22Rv1 (cell line): ENCODE results near the gene CD300E.

ENCODE experiments used
- ZFX ChIP-seq: fragments of 450-650 bp; IDR thresholded peaks from 2 replicates; pipeline ENCODE4 v1.6.1; 2017; ENCODE audit warnings: antibody characterized with exemption, borderline replicate concordance
- TF ChIP-seq, protein P1 (sequence below): fragments of 450-650 bp; IDR thresholded peaks from 2 replicates; pipeline ENCODE4 v1.5.1; 2017; ENCODE audit warnings: mild to moderate bottlenecking

DNA sequence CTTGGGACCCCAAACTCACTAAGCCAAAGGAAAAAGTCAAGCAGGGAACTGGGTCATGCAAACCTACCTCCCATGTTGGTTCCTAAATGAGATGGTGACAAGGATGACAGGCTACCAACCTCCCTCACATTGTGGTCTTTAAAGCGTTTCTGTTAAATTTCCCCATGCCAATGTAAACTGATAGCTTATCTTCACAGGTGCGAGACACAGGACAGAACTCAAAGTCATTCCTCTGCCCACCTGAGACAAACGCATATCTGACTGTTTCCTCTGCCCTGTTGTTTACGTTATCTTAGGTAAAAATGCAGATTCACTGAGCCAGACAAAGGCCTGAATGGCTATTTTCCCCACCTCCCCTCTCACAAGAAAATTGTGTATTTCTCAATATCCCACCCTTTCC, 19.0 kb upstream of the CD300E start:
- TF ChIP-seq, protein P1, sequence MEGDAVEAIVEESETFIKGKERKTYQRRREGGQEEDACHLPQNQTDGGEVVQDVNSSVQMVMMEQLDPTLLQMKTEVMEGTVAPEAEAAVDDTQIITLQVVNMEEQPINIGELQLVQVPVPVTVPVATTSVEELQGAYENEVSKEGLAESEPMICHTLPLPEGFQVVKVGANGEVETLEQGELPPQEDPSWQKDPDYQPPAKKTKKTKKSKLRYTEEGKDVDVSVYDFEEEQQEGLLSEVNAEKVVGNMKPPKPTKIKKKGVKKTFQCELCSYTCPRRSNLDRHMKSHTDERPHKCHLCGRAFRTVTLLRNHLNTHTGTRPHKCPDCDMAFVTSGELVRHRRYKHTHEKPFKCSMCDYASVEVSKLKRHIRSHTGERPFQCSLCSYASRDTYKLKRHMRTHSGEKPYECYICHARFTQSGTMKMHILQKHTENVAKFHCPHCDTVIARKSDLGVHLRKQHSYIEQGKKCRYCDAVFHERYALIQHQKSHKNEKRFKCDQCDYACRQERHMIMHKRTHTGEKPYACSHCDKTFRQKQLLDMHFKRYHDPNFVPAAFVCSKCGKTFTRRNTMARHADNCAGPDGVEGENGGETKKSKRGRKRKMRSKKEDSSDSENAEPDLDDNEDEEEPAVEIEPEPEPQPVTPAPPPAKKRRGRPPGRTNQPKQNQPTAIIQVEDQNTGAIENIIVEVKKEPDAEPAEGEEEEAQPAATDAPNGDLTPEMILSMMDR = no peak
- TF ChIP-seq ZFX = no peak
